ENCODE data around the gene MOBP.
"Not testable (repeated sequence)": the region's sequence is repeated elsewhere in the genome, so short reads cannot be mapped to it uniquely, and the experiment has no call there.

MOBP gene

DNA sequence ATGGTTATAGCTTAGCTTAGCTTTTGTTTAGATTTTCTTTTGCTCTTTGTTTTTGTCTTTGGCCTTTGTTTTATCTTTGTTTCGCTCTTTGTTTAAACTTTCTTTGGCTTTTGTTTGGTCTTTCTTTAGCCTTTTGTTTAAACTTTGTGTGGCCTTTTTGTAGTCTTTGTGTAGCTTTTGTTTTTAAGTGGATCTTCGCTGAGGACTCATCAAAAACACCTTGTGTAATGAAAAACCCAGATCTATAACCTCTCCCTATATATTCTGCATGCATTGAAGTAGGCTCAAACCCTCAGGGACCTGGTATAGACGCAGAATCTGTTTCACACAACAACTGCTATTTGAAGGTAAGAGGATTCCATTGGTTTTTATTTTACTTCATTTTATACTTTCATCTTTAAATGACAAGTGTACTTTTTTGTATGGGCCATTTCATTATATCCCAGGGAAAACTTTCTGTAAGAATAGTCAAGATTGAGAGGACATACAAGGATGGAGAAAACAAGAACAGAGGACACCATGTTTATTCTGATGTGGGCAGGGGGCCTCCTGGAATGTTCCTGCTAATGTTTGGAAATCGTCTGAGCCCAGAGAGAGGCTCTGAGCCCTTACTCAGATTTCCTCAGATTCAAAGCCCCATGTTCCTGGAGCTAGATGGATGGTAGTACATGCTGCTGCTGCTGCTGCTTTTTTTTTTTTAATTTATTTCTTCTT, at the start of gene MOBP:
Gene MOBP (plus strand): TSS at position 287 of the 714 bp plus-strand sequence. CDS start 34,390 bp downstream, outside the sequence.
- no peak for TF ChIP-seq CTCF (IDR thresholded peaks at IDR 0.05; ENCODE audit: extremely low read depth, missing control alignments)
- no peak for DNase-seq (ENCODE audit: low spot score)

- not testable (repeated sequence) for DNase-seq (ENCODE audit: low spot score)
Measured at GRCh38 chr3:39418556-39419225, 48.8 kb upstream of the MOBP start.

DNA sequence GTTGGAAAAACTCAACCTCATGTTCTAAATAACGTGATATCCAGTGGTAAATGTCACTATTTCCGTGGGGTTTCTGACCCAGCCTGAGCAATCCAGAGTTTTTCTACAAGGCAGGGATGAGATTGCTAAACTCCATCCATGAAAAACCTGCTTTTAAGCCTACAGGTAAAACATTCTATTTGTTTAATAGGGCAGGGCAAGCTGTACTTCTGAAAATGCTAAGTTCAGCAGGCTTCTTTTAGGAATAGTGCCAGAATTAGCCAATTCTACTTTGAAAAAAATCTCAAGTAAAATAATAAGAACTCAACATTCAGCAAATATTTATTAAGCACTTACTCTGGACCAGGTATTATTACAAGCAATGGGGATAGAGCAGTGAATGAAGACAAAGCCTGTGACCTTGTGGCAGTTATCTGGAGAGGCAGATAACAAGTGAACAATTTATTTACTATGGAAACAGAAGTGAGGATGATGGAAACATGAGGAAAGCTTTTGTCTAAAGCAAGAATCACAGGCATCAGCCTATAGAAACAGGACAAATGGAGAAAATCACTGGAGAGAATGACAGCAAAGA, 47.7 kb upstream of the MOBP start:
- TF ChIP-seq CTCF (IDR thresholded peaks at IDR 0.05; ENCODE audit: extremely low read depth, missing control alignments): no peak
- DNase-seq (ENCODE audit: low spot score): no peak

GRCh38 chr3:39420543-39420942, 46.9 kb upstream of the MOBP start:
- no peak for TF ChIP-seq CTCF (IDR thresholded peaks at IDR 0.05; ENCODE audit: extremely low read depth, missing control alignments)
- DNase-seq (ENCODE audit: low spot score): no peak

- no peak for TF ChIP-seq CTCF (IDR thresholded peaks at IDR 0.05; ENCODE audit: extremely low read depth, missing control alignments)
- no peak for DNase-seq (ENCODE audit: low spot score)
Measured at GRCh38 chr3:39423436-39423970, 44.0 kb upstream of the MOBP start.

GRCh38 chr3:39426312-39426711, 41.2 kb upstream of the MOBP start:
- no peak for DNase-seq (ENCODE audit: low spot score)
- no peak for TF ChIP-seq CTCF (IDR thresholded peaks at IDR 0.05; ENCODE audit: extremely low read depth, missing control alignments)

GRCh38 chr3:39427506-39427905, 40.0 kb upstream of the MOBP start:
- DNase-seq (ENCODE audit: low spot score): no peak
- no peak for TF ChIP-seq CTCF (IDR thresholded peaks at IDR 0.05; ENCODE audit: extremely low read depth, missing control alignments)
